Natural killer cell (primary cell): ENCODE results near the gene DHRS7B. TPM values are rescaled to one million over a fixed set of nuclear protein-coding genes. Genes with fewer than 3 reads are reported as not detected.

Source experiments
- ATAC-seq, 3 donors: fragments of 150-1000 bp in 2 of 3; fragments of 200-7000 bp in 1 of 3; cut with Tn5 transposase; 1 replicate in 1 of 3; 2 replicates in 2 of 3; pipeline ENCODE4 v1.10.0; 2021; ENCODE audit warnings: mild to moderate bottlenecking in 2 of 3, moderate library complexity in 2 of 3
- DNase-seq, 2 donors: peaks; one replicate each; pipeline versions ENCODE4 v3.0.0 to v3.0.0-alpha.2; 2013 to 2021; ENCODE audit warnings: mixed read lengths in 1 of 2
- H3K27ac ChIP-seq: one replicate; pipeline ENCODE4 v1.5.1; 2013; ENCODE audit warnings: mild to moderate bottlenecking, low read length
- H3K27me3 ChIP-seq: one replicate; pipeline ENCODE4 v1.6.1; 2013; ENCODE audit warnings: low read length; ENCODE audit not compliant: control insufficient read depth, insufficient read depth
- H3K36me3 ChIP-seq: one replicate; pipeline ENCODE4 v1.6.1; 2013; ENCODE audit warnings: low read length; ENCODE audit not compliant: control insufficient read depth, insufficient read depth
- H3K4me1 ChIP-seq: one replicate; pipeline ENCODE4 v1.6.1; 2013; ENCODE audit warnings: low read length; ENCODE audit not compliant: control insufficient read depth, insufficient read depth
- H3K4me3 ChIP-seq: one replicate; pipeline ENCODE4 v1.5.1; 2013; ENCODE audit warnings: low read length
- H3K9me3 ChIP-seq: one replicate; pipeline ENCODE4 v1.6.1; 2013; ENCODE audit warnings: low read length; ENCODE audit not compliant: control insufficient read depth, insufficient read depth
- H3K27ac Mint-ChIP-seq, 2 donors: one replicate each; pipeline ENCODE4 v1.8.0; 2022; ENCODE audit warnings: mild to moderate bottlenecking in 2 of 2, mixed read lengths in 2 of 2, moderate library complexity in 1 of 2
- H3K27me3 Mint-ChIP-seq, 2 donors: one replicate each; pipeline ENCODE4 v1.8.0; 2022; ENCODE audit warnings: low read depth in 2 of 2, mixed read lengths in 2 of 2
- H3K36me3 Mint-ChIP-seq: one replicate; pipeline ENCODE4 v1.8.0; 2022; ENCODE audit warnings: mixed read lengths
- H3K4me1 Mint-ChIP-seq, 2 donors: one replicate each; pipeline ENCODE4 v1.8.0; 2022; ENCODE audit warnings: mixed read lengths in 2 of 2
- H3K4me3 Mint-ChIP-seq: one replicate; pipeline ENCODE4 v1.8.0; 2022; ENCODE audit warnings: mild to moderate bottlenecking, moderate library complexity, mixed read lengths
- H3K9me3 Mint-ChIP-seq, 2 donors: one replicate each; pipeline ENCODE4 v1.8.0; 2022; ENCODE audit warnings: mixed read lengths in 2 of 2
- WGBS: methylation state at CpG from one replicate; pipeline ENCODE4 v1.1.7; 2013; ENCODE audit warnings: missing lambda C conversion rate; ENCODE audit not compliant: insufficient coverage; 5-methylcytosine and 5-hydroxymethylcytosine counted together
- intact Hi-C: fragments of 100-400 bp; cut with micrococcal nuclease; formaldehyde crosslinking; loops from one replicate; pipeline ENCODE4 v1.14.2; 2022
- total RNA-seq, 4 donors: library from RNA; stranded (reverse); fragments of 120-200 nt in 1 of 4; gene quantifications; one replicate each; pipeline versions ENCODE4 v1.2.3 to v1.2.4, GENCODE V29; 2013 to 2022
- TF ChIP-seq, protein P1 (sequence below): fragments of 200-600 bp; IDR thresholded peaks from one replicate; pipeline ENCODE4 v1.8.0; 2022; ENCODE audit warnings: antibody characterized with exemption

DHRS7B gene
- total RNA-seq, 3 donors from 2014 or later (not counting 1 experiment from before 2014, with no cell fraction given) = 10.3 to 13.4 (median 11.5) TPM

DNA sequence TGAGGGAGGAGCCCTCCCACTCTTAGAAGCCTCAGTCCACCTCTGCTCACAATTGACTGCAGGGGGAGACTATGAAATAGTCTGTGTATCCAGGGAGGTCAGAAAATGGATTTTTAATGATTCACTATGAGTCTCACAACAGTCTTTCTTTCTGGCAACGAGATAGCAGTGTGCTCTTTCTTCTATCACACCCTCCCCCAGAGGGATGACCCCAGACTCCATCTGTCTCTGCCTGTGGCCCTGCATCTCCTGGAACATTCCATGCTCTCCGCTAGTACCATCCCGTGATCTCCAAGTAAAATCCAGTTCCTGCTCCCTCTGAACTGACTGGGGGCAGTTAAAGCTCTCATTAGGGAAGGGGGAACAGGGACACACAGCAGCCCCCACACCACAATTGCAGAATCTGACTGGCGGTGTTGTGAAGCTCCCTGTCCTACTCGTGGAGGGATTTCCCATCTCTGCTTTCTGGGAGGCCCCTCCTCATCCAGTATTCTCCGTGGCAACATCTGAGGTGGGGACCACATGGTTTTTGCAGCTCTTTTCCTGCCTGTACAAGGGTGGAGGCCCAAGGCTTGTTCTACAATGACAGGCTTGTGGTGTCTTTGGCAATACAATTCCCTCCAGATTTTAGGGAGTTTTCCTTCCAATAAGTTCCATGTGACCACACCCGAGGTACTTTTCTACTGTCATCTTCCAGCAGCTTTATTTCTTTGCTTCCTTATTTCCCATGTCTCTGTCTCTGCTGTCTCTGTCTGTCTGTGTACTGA is 107.0 kb downstream of the DHRS7B start:
- DNase-seq = no peak
- Histone ChIP-seq H3K27me3 (no peaks in the 10 kb centered on the region), H3K4me3 (no peak overlapping the region), H3K27ac (no peak overlapping the region), H3K36me3 (no peaks in the 10 kb centered on the region), H3K4me1 (no peaks in the 10 kb centered on the region), H3K9me3 (peaks cover 2% of the 10 kb centered on the region)
- Mint-ChIP-seq H3K27ac (no peak overlapping the region), H3K27me3 (no peaks in the 10 kb centered on the region), H3K9me3 (peaks cover 3 to 4% of the 10 kb centered on the region in 2 donors), H3K36me3 (no peaks in the 10 kb centered on the region), H3K4me3 (no peak overlapping the region), H3K4me1 (peaks cover 0 to 4% of the 10 kb centered on the region in 2 donors)
- intact Hi-C loops = no loop called here
- WGBS = 83% methylated on average over 7 of the region's 7 CpGs
- no peak for ATAC-seq
- TF ChIP-seq, protein P1, sequence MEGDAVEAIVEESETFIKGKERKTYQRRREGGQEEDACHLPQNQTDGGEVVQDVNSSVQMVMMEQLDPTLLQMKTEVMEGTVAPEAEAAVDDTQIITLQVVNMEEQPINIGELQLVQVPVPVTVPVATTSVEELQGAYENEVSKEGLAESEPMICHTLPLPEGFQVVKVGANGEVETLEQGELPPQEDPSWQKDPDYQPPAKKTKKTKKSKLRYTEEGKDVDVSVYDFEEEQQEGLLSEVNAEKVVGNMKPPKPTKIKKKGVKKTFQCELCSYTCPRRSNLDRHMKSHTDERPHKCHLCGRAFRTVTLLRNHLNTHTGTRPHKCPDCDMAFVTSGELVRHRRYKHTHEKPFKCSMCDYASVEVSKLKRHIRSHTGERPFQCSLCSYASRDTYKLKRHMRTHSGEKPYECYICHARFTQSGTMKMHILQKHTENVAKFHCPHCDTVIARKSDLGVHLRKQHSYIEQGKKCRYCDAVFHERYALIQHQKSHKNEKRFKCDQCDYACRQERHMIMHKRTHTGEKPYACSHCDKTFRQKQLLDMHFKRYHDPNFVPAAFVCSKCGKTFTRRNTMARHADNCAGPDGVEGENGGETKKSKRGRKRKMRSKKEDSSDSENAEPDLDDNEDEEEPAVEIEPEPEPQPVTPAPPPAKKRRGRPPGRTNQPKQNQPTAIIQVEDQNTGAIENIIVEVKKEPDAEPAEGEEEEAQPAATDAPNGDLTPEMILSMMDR = no peak

- intact Hi-C loops = no loop called here
- WGBS = 85% methylated on average over 1 of the region's 1 CpG
- peaks cover 3 to 4% of the 10 kb centered on the region in 2 donors for H3K9me3 Mint-ChIP-seq
- no peaks in the 10 kb centered on the region for H3K36me3 Mint-ChIP-seq
- Histone ChIP-seq H3K27ac (no peak overlapping the region), H3K4me1 (no peaks in the 10 kb centered on the region), H3K27me3 (no peaks in the 10 kb centered on the region), H3K36me3 (no peaks in the 10 kb centered on the region), H3K9me3 (peaks cover 2% of the 10 kb centered on the region), H3K4me3 (no peak overlapping the region)
- H3K4me1 Mint-ChIP-seq = peaks cover 0 to 4% of the 10 kb centered on the region in 2 donors
- H3K27me3 Mint-ChIP-seq = no peaks in the 10 kb centered on the region
- ATAC-seq (no peak), DNase-seq (no peak)
- no peak overlapping the region for H3K4me3 Mint-ChIP-seq
- H3K27ac Mint-ChIP-seq = no peak overlapping the region
- TF ChIP-seq, protein P1 = no peak
Observed at GRCh38 chr17:21235921-21236320, 109.2 kb downstream of the DHRS7B start.

- TF ChIP-seq, protein P1 = no peak
- Mint-ChIP-seq H3K27me3 (no peaks in the 10 kb centered on the region), H3K27ac (no peak overlapping the region), H3K36me3 (no peaks in the 10 kb centered on the region), H3K4me3 (no peak overlapping the region), H3K9me3 (no peaks in the 10 kb centered on the region), H3K4me1 (peaks cover 2 to 6% of the 10 kb centered on the region in 2 donors)
- 93% methylated on average over 12 of the region's 12 CpGs for WGBS
- no peak overlapping the region for H3K4me3 ChIP-seq
- no peaks in the 10 kb centered on the region for H3K9me3 ChIP-seq
- no peaks in the 10 kb centered on the region for H3K4me1 ChIP-seq
- intact Hi-C loops = no loop called here
- no peak overlapping the region for H3K27ac ChIP-seq
- H3K27me3 ChIP-seq = no peaks in the 10 kb centered on the region
- peak in 1 of 2 donors; percentile 19 for DNase-seq
- peaks cover 5% of the 10 kb centered on the region for H3K36me3 ChIP-seq
- ATAC-seq = peak in 2 of 3 donors; percentile 53 to 54
Observed at GRCh38 chr17:21239680-21240368, 113.1 kb downstream of the DHRS7B start.
